IPS-NIHi11 (cell line): ENCODE results near the gene MC1R.
"Not testable (repeated sequence)": the region's sequence is repeated elsewhere in the genome, so short reads cannot be mapped to it uniquely, and the experiment has no call there.

ENCODE experiments used
- DNase-seq: peaks from one replicate; pipeline ENCODE4 v3.0.0; 2012; ENCODE audit warnings: mixed read lengths, low spot score

Gene MC1R

DNA sequence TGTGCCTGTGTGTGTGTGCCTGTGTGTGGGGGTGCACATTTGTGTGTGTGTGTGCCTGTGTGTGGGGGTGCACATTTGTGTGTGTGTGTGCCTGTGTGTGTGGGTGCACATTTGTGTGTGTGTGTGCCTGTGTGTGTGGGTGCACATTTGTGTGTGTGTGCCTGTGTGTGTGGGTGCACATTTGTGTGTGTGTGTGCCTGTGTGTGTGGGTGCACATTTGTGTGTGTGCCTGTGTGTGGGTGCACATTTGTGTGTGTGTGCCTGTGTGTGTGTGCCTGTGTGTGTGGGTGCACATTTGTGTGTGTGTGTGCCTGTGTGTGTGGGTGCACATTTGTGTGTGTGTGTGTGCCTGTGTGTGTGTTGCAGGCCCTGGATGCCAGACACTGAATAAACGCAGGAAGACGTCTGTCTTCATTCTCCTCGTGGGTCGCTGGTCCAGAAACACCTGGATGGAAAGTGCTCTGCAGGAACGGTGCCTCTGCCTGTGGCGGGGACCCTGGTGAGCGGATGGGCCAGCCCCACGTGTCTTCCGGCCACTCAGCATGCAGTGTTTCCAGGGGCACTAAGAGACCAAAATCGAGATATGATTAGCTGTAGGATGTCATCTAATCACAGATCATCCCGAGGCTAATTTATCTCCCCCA is 3.9 kb upstream of the MC1R start:
- not testable (repeated sequence) for DNase-seq

GRCh38 chr16:89915303-89916232 is 3.1 kb upstream of the MC1R start:
- no peak for DNase-seq

GRCh38 chr16:89917773-89918452 is 749 bp upstream of the MC1R start:
- peak; percentile 57 for DNase-seq

GRCh38 chr16:89919535-89920406 is 1.1 kb downstream of the MC1R start:
- DNase-seq = no peak

GRCh38 chr16:89920723-89921122 is 2.1 kb downstream of the MC1R start:
- no peak for DNase-seq

DNA sequence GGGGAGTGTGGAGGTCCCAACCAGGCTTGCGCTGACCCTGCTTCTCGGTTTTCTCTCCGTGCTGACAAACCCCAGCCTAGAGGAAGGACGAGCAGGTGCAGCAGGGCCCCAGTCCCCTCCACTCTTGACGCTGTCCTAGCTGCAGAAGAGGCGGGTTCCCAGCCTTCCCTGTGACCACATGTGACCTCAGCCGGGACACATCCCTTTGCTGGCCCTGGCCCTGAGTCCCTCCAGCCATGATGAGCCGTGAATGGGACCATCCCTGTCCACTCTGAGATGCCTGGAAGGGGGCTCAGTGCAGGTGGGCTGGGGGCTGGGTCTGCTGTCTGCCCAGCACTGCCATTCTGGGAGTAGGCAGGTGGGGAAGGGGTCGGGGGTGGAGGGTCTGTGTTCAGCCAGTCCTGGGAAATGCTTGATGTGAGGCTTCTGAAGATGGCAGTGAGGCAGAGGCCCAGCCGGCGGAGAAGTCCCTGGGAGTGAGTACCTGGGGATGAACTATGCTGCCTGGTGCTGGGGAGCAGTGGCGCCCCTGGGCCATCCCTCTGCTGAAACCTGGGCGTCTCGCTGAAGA is 2.6 kb downstream of the MC1R start:
- DNase-seq = no peak

- peak; percentile 45 for DNase-seq
Observed at GRCh38 chr16:89921702-89922476, 3.2 kb downstream of the MC1R start.

DNA sequence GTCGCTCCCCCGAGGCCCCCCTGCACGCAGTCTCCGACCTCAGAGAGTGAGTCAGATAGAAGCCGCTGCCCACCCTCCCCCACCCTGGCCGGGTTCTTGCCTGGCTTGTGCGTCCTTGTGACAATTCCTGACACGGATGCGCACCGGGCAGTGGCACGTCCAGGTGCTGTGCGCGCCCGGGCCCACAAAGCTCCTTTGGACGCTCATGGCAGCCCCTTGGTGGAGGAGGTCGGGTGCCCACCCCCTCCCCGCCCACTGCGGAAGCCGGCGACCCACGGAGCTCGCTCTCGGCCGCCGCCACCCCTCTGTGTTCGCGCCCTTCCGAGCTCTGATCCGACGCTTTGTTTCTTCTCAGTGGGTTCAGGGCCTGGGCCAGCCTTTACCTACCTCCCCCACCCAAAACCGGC is 3.8 kb downstream of the MC1R start:
- DNase-seq = peak; percentile 33

GRCh38 chr16:89922884-89923639 is 4.4 kb downstream of the MC1R start, which contains the start of gene TUBB3:
Gene TUBB3 (plus strand): TSS chr16:89923342. CDS start chr16:89923402, 60 bp downstream.
- peak; percentile 94 for DNase-seq

DNA sequence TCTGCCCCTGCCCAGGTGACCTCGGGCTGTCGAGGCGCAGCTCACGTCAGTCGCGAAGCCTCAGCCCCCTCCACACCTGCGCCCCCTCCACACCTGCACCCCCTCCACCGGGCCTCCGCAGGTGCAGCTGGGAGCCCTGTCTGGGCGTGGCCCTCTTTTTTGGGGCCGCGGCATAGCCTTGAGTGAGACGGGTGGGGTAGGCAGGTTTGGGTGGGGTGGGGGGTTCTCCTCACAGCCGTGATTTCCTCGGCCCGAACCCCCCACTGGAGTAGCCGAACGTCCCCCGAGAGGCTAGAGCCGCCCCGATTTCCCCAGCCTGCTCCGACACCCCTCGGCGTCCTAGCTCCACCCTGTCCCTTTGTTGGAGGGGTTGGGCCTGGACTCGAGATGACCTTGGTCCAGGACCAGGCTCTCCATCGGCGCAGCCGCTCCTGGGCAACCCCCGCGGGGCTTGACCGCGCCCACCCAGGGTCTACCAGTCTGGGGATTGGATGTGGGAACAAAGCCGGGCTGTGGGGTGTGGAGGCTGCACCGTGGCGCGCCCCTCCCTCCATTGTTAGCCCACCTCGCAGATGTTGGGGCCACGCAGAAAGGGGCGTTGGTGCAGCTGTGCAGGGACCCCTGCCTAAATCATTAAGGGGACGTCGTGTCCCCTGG is 5.1 kb downstream of the MC1R start:
- no peak for DNase-seq

DNA sequence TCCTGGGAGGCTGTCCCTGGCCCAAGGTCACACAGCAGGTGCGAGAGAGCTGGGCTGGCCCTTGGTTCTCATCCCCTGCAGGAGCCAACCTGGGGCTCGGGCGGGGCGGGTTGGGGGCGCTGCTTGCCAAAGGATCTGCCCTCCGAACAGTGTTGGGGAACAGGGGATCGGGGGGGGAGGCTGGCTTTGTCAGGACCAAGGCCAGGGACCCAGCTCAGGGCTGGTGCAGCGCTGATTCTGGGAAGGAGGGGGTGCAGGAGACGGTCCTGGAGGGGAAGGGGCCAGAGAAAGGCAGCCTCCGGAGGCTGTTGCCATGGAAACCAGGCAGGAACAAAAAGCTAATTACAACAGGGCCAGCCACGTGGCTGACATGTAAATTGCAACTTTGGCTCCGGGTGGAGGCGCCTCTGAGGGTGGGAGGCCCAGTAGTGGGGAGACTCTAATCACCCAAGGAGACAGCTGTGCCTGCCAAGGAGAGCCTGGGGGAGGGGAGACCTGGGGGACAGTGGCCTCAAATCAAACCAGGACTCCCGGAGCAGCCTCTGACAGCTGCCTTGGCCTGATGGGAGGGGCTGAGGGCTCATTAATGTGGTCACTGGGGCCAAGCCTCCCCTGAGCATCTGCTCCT is 5.7 kb downstream of the MC1R start:
- DNase-seq = peak; percentile 85

GRCh38 chr16:89924925-89925307 is 6.3 kb downstream of the MC1R start:
- DNase-seq = no peak

- no peak for DNase-seq
Observed at GRCh38 chr16:89925596-89926079, 7.0 kb downstream of the MC1R start.

GRCh38 chr16:89931305-89931896 is 12.7 kb downstream of the MC1R start:
- no peak for DNase-seq

- DNase-seq = no peak
Observed at GRCh38 chr16:89931964-89932363, 13.3 kb downstream of the MC1R start.

DNA sequence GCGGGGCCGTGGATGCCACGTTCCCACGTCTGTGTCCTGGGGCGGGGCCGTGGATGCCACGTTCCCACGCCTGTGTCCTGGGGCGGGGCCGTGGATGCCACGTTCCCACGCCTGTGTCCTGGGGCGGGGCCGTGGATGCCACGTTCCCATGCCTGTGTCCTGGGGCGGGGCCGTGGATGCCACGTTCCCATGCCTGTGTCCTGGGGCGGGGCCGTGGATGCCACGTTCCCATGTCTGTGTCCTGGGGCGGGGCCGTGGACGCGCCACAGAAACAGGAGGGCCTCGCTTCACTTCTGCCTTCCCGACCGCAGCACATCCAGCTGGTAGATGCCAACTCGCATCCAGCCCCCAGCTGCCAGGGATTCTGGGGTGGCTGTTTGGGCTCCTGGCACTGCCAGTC is 15.4 kb downstream of the MC1R start:
- DNase-seq = not testable (repeated sequence)

GRCh38 chr16:89934611-89935553 is 16.2 kb downstream of the MC1R start:
- no peak for DNase-seq
